ENCODE data around the gene APBA3. TPM values are rescaled to one million over a fixed set of nuclear protein-coding genes. Genes with fewer than 3 reads are reported as not detected.

APBA3 gene
- total RNA-seq, 3 donors from 2014 or later (not counting 1 experiment from before 2014, with no cell fraction given) = 39.9 to 53.6 (median 43.8) TPM

DNA sequence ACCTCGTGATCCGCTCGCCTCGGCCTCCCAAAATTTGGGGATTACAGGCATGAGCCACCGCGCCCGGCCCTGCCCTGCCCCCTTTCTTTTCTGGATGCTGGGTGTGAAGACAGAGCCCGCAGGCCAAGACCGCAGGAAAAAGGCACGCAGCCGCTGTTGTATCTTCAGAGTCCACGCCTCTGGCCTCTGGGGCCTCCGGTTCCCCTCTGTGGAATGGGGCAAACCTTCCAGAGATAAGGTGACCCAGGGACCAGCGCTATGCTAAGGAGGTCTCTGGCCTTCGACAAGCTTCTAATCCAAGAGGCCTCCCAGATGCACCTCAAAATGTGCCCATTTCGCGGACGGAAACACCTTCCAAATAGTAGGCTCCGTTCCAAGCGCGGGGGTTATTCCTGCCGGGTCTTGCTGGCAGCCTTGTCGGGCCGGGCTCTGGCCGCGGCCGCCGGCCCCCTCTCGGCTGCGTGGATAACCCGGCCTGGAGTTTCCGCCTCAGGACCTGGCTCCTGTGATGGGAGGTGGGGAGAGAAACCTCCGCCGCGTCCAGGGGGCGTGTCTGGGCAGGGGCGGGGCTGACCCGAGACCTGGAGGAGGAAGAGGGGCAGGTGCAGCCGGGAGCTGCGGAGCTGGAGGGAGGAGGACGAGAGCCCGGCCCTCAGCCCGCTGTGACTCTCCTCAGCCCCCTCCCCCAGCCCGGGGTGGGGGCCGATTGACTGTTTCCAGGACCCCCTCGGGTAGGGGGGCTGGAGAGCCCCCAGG, 40.2 kb downstream of the APBA3 start:
- H3K36me3 Mint-ChIP-seq = no peaks in the 10 kb centered on the region
- H3K9me3 ChIP-seq (ENCODE audit: control insufficient read depth, insufficient read depth, low read length) = no peaks in the 10 kb centered on the region
- ATAC-seq = peak; percentile 95 to 98 (median 98)
- peaks cover 19% of the 10 kb centered on the region for H3K4me1 ChIP-seq (ENCODE audit: control insufficient read depth, insufficient read depth, low read length)
- H3K27ac Mint-ChIP-seq = peak overlapping the region in 1 of 2 donors; percentile 36
- peak overlapping the region; percentile 32 for H3K4me3 ChIP-seq (ENCODE audit: low read length)
- TF ChIP-seq, protein P1, sequence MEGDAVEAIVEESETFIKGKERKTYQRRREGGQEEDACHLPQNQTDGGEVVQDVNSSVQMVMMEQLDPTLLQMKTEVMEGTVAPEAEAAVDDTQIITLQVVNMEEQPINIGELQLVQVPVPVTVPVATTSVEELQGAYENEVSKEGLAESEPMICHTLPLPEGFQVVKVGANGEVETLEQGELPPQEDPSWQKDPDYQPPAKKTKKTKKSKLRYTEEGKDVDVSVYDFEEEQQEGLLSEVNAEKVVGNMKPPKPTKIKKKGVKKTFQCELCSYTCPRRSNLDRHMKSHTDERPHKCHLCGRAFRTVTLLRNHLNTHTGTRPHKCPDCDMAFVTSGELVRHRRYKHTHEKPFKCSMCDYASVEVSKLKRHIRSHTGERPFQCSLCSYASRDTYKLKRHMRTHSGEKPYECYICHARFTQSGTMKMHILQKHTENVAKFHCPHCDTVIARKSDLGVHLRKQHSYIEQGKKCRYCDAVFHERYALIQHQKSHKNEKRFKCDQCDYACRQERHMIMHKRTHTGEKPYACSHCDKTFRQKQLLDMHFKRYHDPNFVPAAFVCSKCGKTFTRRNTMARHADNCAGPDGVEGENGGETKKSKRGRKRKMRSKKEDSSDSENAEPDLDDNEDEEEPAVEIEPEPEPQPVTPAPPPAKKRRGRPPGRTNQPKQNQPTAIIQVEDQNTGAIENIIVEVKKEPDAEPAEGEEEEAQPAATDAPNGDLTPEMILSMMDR (IDR thresholded peaks at IDR 0.05) = no peak
- peaks cover 0 to 16% of the 10 kb centered on the region in 2 donors for H3K4me1 Mint-ChIP-seq
- peaks cover 29% of the 10 kb centered on the region for H3K27me3 ChIP-seq (ENCODE audit: control insufficient read depth, insufficient read depth, low read length)
- no peaks in the 10 kb centered on the region for H3K36me3 ChIP-seq (ENCODE audit: control insufficient read depth, insufficient read depth, low read length)
- H3K9me3 Mint-ChIP-seq = no peaks in the 10 kb centered on the region
- H3K4me3 Mint-ChIP-seq = peak overlapping the region; percentile 64
- H3K27me3 Mint-ChIP-seq (ENCODE audit: low read depth in 2 of 2) = peaks cover 0 to 23% of the 10 kb centered on the region in 2 donors
- H3K27ac ChIP-seq (ENCODE audit: low read length) = no peak overlapping the region
- intact Hi-C loops (cut with micrococcal nuclease) = loop anchor here (5.0 kb wide), 1 partner anchor 101 kb away; no protein-coding TSS in a partner anchor
- 24% methylated on average over 42 of the region's 46 CpGs for WGBS (ENCODE audit: insufficient coverage)
- DNase-seq = peak; percentile 83 to 90

DNA sequence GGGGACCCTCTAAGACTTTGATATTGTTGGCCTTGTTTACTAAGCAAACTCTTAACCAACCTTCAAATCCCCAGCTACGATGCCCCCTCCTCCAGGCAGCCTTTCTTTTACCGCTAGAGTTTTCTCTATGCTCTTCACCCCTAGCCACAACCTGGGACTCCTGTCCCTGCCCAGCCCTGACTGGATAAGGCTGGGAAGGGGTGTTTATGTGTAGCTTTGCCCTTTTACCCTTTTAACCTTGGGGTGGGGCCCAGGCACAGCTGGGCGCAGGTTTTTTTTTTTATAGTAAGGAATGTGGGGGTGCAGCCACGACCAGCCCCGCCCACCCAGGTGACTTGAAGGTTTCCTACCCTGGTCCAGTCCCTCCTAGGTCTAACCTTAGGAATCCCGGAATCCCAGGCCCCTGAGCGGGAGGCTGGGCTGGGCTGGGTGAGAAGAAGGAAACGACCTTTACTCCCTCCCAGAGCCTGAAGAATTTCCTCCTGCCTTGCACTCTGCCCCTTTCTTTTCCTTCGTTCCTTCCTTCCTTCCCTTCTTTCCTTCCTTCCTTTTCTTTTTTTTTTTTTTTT, 41.1 kb downstream of the APBA3 start:
- TF ChIP-seq, protein P1 (IDR thresholded peaks at IDR 0.05) = no peak
- Mint-ChIP-seq H3K27me3 (ENCODE audit: low read depth in 2 of 2) (peaks cover 0 to 23% of the 10 kb centered on the region in 2 donors), H3K36me3 (no peaks in the 10 kb centered on the region), H3K4me3 (peak overlapping the region; percentile 64), H3K4me1 (peaks cover 0 to 16% of the 10 kb centered on the region in 2 donors), H3K27ac (peak overlapping the region in 1 of 2 donors; percentile 36), H3K9me3 (no peaks in the 10 kb centered on the region)
- intact Hi-C loops (cut with micrococcal nuclease) = loop anchor here (5.0 kb wide), 1 partner anchor 102 kb away; no protein-coding TSS in a partner anchor
- Histone ChIP-seq H3K4me3 (ENCODE audit: low read length) (no peak overlapping the region), H3K27ac (ENCODE audit: low read length) (no peak overlapping the region), H3K9me3 (ENCODE audit: control insufficient read depth, insufficient read depth, low read length) (no peaks in the 10 kb centered on the region), H3K4me1 (ENCODE audit: control insufficient read depth, insufficient read depth, low read length) (peaks cover 19% of the 10 kb centered on the region), H3K27me3 (ENCODE audit: control insufficient read depth, insufficient read depth, low read length) (peaks cover 29% of the 10 kb centered on the region), H3K36me3 (ENCODE audit: control insufficient read depth, insufficient read depth, low read length) (no peaks in the 10 kb centered on the region)
- ATAC-seq = no peak
- no peak for DNase-seq
- 44% methylated on average over 9 of the region's 9 CpGs for WGBS (ENCODE audit: insufficient coverage)

DNA sequence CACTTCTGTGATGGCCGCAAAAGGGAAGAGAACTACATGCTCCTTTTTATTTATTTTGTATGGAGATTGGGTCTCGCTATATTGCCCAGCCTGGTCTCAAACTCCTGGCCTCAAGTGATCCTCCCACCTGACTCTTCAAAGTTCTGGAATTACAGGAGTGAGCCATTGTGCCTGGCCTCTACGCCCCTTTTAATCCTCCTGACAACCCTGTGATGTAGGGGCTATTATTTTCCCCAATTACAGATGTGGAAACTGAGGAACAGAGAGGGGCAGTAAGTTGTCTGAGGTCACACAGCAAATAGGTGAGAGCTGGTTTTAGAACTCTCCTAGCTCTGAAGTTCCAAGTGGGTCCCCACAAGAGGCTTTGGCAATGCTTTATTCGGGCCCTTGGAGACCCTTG, 41.6 kb downstream of the APBA3 start:
- Histone ChIP-seq H3K4me3 (ENCODE audit: low read length) (no peak overlapping the region), H3K27me3 (ENCODE audit: control insufficient read depth, insufficient read depth, low read length) (peaks cover 29% of the 10 kb centered on the region), H3K4me1 (ENCODE audit: control insufficient read depth, insufficient read depth, low read length) (peaks cover 19% of the 10 kb centered on the region), H3K36me3 (ENCODE audit: control insufficient read depth, insufficient read depth, low read length) (no peaks in the 10 kb centered on the region), H3K27ac (ENCODE audit: low read length) (no peak overlapping the region), H3K9me3 (ENCODE audit: control insufficient read depth, insufficient read depth, low read length) (no peaks in the 10 kb centered on the region)
- ATAC-seq = no peak
- Mint-ChIP-seq H3K9me3 (no peaks in the 10 kb centered on the region), H3K4me1 (peaks cover 0 to 16% of the 10 kb centered on the region in 2 donors), H3K4me3 (no peak overlapping the region), H3K36me3 (no peaks in the 10 kb centered on the region), H3K27ac (no peak overlapping the region), H3K27me3 (ENCODE audit: low read depth in 2 of 2) (peaks cover 0 to 23% of the 10 kb centered on the region in 2 donors)
- WGBS (ENCODE audit: insufficient coverage) = 95% methylated on average over 2 of the region's 4 CpGs
- intact Hi-C loops (cut with micrococcal nuclease) = loop anchor here (5.0 kb wide), 1 partner anchor 102 kb away; no protein-coding TSS in a partner anchor
- no peak for DNase-seq
- TF ChIP-seq, protein P1 (IDR thresholded peaks at IDR 0.05) = no peak

Measured in natural killer cell (primary cell).